Measurements from ENCODE around the gene MEG3.

Gene MEG3

GRCh38 chr14:100903672-100904185 is 77.8 kb downstream of the MEG3 start, which contains the start of gene RTL1:
Gene RTL1, minus strand, starts transcription at chr14:100903722. Its CDS starts 18,934 bp downstream, at chr14:100884788.
- H3K27ac ChIP-seq: no peak within 1 kb of the TSS

GRCh38 chr14:100904307-100905087 is 78.6 kb downstream of the MEG3 start:
- Histone ChIP-seq H3K4me2 (no peak overlapping the region), H2AFZ (ENCODE audit: low read depth) (no peak overlapping the region), H3K36me3 (ENCODE audit: insufficient read depth) (no peaks in the 10 kb centered on the region), H3K79me2 (ENCODE audit: insufficient read depth, low read depth) (no peaks in the 10 kb centered on the region), H3K27ac (no peak overlapping the region), H3K27me3 (ENCODE audit: insufficient read depth, low read depth) (peaks cover 33% of the 10 kb centered on the region; the same call in 1 of the 2 replicates), H3K4me1 (ENCODE audit: low read depth, poor library complexity, severe bottlenecking) (no peaks in the 10 kb centered on the region), H3K4me3 (IDR thresholded peaks at IDR 0.05; ENCODE audit: insufficient read depth, low read depth, low read length) (no peak overlapping the region), H4K20me1 (ENCODE audit: insufficient read depth) (no peaks in the 10 kb centered on the region), H3K9ac (no peak overlapping the region)
- TF ChIP-seq CTCF (conservative IDR thresholded peaks at IDR 0.05; ENCODE audit: low read depth, low read length): no peak

More at GRCh38 chr14:100903672-100904185, 77.8 kb downstream of the MEG3 start, which contains the start of gene RTL1:
- H3K36me3 ChIP-seq (ENCODE audit: insufficient read depth): no peaks in the 10 kb centered on the region
- no peaks in the 10 kb centered on the region for H3K4me1 ChIP-seq (ENCODE audit: low read depth, poor library complexity, severe bottlenecking)
- no peaks in the 10 kb centered on the region for H3K79me2 ChIP-seq (ENCODE audit: insufficient read depth, low read depth)
- no peaks in the 10 kb centered on the region for H4K20me1 ChIP-seq (ENCODE audit: insufficient read depth)
- no peak within 1 kb of the TSS for H3K4me3 ChIP-seq (IDR thresholded peaks at IDR 0.05; ENCODE audit: insufficient read depth, low read depth, low read length)
- no peak within 1 kb of the TSS for H3K4me2 ChIP-seq
- H3K27me3 ChIP-seq (ENCODE audit: insufficient read depth, low read depth): peaks cover 40% of the 10 kb centered on the region; the same call in 1 of the 2 replicates
- H2AFZ ChIP-seq (ENCODE audit: low read depth): no peak within 1 kb of the TSS
- TF ChIP-seq CTCF (conservative IDR thresholded peaks at IDR 0.05; ENCODE audit: low read depth, low read length): no peak
- H3K9ac ChIP-seq: no peak within 1 kb of the TSS

- no peak overlapping the region for H3K9ac ChIP-seq
- peaks cover 26% of the 10 kb centered on the region; the same call in 1 of the 2 replicates for H3K27me3 ChIP-seq (ENCODE audit: insufficient read depth, low read depth)
- no peaks in the 10 kb centered on the region for H4K20me1 ChIP-seq (ENCODE audit: insufficient read depth)
- H3K4me3 ChIP-seq (IDR thresholded peaks at IDR 0.05; ENCODE audit: insufficient read depth, low read depth, low read length): no peak overlapping the region
- no peaks in the 10 kb centered on the region for H3K36me3 ChIP-seq (ENCODE audit: insufficient read depth)
- no peak overlapping the region for H3K27ac ChIP-seq
- no peaks in the 10 kb centered on the region for H3K4me1 ChIP-seq (ENCODE audit: low read depth, poor library complexity, severe bottlenecking)
- no peaks in the 10 kb centered on the region for H3K79me2 ChIP-seq (ENCODE audit: insufficient read depth, low read depth)
- H2AFZ ChIP-seq (ENCODE audit: low read depth): no peak overlapping the region
- no peak overlapping the region for H3K4me2 ChIP-seq
- TF ChIP-seq CTCF (conservative IDR thresholded peaks at IDR 0.05; ENCODE audit: low read depth, low read length): no peak
Measured at GRCh38 chr14:100905166-100905565, 79.2 kb downstream of the MEG3 start.

GRCh38 chr14:100906420-100906819 is 80.5 kb downstream of the MEG3 start:
- no peak overlapping the region for H3K27ac ChIP-seq
- no peaks in the 10 kb centered on the region for H3K36me3 ChIP-seq (ENCODE audit: insufficient read depth)
- H2AFZ ChIP-seq (ENCODE audit: low read depth): no peak overlapping the region
- no peaks in the 10 kb centered on the region for H4K20me1 ChIP-seq (ENCODE audit: insufficient read depth)
- no peak overlapping the region for H3K4me3 ChIP-seq (IDR thresholded peaks at IDR 0.05; ENCODE audit: insufficient read depth, low read depth, low read length)
- H3K4me1 ChIP-seq (ENCODE audit: low read depth, poor library complexity, severe bottlenecking): no peaks in the 10 kb centered on the region
- H3K27me3 ChIP-seq (ENCODE audit: insufficient read depth, low read depth): peaks cover 16% of the 10 kb centered on the region; the same call in 1 of the 2 replicates
- no peak for TF ChIP-seq CTCF (conservative IDR thresholded peaks at IDR 0.05; ENCODE audit: low read depth, low read length)
- H3K4me2 ChIP-seq: no peak overlapping the region
- H3K9ac ChIP-seq: no peak overlapping the region
- no peaks in the 10 kb centered on the region for H3K79me2 ChIP-seq (ENCODE audit: insufficient read depth, low read depth)
